NCI-H82 treated with DMSO at 0.1 percent for 48 hours (cell line): ENCODE measurements around the gene PHKG2.

Source experiments
- DNase-seq: peaks from one replicate; lab custom pipeline; 2025; ENCODE audit not compliant: unreplicated experiment; lab: John Stamatoyannopoulos, UW

The PHKG2 gene

DNA sequence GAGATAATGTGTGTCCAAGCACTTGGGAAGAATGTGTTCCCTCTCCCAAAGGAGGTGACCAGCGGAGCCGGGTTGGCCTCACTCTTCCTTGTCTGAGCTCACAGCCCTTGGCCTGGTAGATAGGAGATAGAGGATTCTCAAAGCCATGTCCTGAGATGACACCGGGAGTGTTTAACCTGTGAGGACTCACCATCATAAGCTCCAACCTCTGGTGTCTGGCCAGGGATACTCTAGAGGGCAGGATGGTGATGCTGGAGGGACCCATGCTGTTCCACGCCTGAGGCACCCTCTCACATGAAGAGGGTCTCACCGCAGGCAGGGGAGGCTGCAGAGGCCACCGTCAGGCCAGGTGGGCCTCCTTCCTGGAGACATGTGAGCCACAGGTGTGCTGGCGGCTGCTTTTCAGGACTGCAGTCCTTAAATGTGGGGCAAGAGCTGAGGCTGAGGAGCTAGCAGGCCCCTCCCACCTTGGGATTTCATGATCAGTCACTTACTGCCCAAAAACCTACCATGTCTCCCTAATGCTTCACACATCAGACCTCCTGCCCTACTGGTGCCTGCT lies 45.4 kb downstream of the PHKG2 start:
- DNase-seq, result no peak

DNA sequence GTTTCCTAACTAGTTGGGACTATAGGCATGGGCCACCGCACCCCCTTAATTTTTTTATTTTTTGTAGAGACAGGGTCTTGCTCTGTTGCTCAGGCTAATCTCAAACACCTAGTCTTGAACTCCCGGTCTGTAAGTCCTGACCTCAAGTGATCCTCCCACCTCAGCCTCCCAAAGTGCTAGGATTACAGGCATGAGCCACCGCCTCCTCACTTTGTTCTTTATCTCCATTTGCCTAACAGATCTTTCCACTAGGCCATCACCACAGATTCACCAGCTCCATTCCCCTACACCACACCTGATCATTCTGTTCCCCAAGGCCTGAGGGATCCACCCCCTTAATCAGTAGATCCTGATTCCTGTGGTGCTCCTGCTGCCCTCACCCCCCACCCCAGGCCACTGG lies 46.4 kb downstream of the PHKG2 start:
- DNase-seq, result no peak

DNA sequence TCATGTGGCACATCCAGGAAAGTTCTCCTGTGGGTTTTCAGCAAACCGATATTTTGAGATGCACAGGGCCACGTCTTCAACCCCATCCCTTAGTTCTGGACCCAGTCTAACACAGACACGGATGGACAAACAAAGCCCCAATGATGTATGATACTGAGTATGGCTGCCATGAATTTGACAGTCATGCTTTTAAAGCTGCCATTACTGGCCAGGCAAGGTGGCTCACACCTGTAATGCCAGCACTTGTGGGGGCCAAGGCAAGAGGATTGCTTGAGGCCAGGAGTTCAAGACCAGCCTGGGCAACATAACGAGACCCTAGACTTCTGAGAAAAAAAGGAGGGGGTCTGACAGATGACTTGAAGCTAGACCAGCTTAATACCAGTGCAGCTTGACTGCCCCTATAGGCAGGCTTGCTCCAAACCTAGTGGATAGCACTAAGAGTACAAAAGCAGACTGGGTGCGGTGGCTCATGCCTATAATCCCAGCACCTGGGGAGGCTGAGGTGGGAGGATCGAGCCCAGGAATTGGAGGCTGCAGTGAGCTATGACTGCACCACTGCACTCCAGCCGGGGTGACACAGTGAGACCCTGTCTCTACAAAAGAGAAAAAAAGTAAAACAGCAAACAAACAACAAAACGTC lies 49.6 kb downstream of the PHKG2 start:
- no peak for DNase-seq
